Measurements from ENCODE around the gene LRRC15. TPM values are rescaled to one million over a fixed set of nuclear protein-coding genes. Genes with fewer than 3 reads are reported as not detected.

LRRC15 gene
- total RNA-seq, 4 donors from 2014 or later: 0.14 to 0.32 TPM; not detected in 2

- 31 to 36% methylated on average over 12 to 15 of the region's 15 CpGs for WGBS, 2 donors (ENCODE audit: low coverage in 1 of 2)
- in situ Hi-C loops (cut with MboI; ENCODE audit: low pct_ligation_motif_present in 1 of 4, low pct_unique_long_range_greater_than_20kb in 1 of 4, low sequenced_read_pairs in 3 of 4) (no loop called here), intact Hi-C loops (cut with DNase I; ENCODE audit: low total_unique reads) (no loop called here)
- peak overlapping the region in 1 of 4 donors; percentile 52 for H3K4me3 ChIP-seq
- H3K9me3 ChIP-seq: no peaks in the 10 kb centered on the region
- H3K27me3 ChIP-seq: peaks cover 20% of the 10 kb centered on the region
- no peaks in the 10 kb centered on the region for H3K36me3 ChIP-seq
- H3K27ac ChIP-seq: no peak overlapping the region
- TF ChIP-seq POLR2A (IDR thresholded peaks at IDR 0.05) (no peak), POLR2AphosphoS5 (IDR thresholded peaks at IDR 0.05) (no peak), EP300 (IDR thresholded peaks at IDR 0.05; ENCODE audit: low read depth) (no peak)
- TF ChIP-seq, protein P1, sequence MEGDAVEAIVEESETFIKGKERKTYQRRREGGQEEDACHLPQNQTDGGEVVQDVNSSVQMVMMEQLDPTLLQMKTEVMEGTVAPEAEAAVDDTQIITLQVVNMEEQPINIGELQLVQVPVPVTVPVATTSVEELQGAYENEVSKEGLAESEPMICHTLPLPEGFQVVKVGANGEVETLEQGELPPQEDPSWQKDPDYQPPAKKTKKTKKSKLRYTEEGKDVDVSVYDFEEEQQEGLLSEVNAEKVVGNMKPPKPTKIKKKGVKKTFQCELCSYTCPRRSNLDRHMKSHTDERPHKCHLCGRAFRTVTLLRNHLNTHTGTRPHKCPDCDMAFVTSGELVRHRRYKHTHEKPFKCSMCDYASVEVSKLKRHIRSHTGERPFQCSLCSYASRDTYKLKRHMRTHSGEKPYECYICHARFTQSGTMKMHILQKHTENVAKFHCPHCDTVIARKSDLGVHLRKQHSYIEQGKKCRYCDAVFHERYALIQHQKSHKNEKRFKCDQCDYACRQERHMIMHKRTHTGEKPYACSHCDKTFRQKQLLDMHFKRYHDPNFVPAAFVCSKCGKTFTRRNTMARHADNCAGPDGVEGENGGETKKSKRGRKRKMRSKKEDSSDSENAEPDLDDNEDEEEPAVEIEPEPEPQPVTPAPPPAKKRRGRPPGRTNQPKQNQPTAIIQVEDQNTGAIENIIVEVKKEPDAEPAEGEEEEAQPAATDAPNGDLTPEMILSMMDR (IDR thresholded peaks at IDR 0.05): no peak
- DNase-seq: no peak
- peaks cover 0 to 8% (median 6%) of the 10 kb centered on the region in 4 donors for H3K4me1 ChIP-seq
These were observed 35.6 kb downstream of the LRRC15 start for GRCh38 chr3:194333981-194334320.

DNA sequence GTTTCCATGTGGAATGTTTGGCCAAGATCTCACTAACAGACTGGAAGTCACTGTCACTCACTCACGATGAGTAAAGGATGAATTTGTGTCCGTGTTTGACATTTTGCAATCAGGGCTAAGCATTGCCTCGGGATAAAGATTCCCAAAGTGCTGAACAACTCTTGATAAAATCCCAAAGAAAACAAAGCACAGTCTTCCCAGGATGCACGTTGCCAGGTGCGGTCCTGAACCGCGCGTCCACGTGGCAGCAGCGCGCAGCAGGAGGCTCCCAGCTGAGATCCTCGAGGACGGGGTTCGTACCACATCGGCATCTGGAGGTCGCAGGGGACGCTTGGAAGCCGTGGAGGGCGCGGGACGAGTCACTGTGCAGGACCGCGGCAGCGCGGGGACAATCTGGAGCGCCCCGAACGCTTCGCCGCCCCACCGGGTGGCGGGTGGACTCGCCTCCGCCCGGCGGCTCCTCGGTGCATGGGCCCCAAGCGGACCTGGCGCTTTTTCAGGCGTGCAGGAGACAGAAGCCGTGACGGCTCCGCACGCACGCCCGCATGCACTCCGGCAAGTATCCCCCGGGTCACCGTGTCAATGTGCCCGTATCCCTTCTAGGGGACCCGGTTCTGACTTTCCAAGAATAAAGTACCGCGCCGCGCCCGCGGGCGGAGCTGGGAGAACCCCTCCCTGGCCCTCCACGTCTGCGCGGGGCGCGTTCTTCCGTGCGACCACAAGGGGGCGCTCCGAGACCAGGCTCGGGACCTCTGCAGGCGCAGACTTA is 36.1 kb downstream of the LRRC15 start:
- in situ Hi-C loops (cut with MboI; ENCODE audit: low pct_ligation_motif_present in 1 of 4, low pct_unique_long_range_greater_than_20kb in 1 of 4, low sequenced_read_pairs in 3 of 4): no loop called here
- Histone ChIP-seq H3K36me3 (no peaks in the 10 kb centered on the region), H3K4me3 (peak overlapping the region; percentile 16 to 52 (median 26)), H3K27ac (no peak overlapping the region), H3K4me1 (peaks cover 0 to 8% (median 6%) of the 10 kb centered on the region in 4 donors), H3K27me3 (peaks cover 20% of the 10 kb centered on the region), H3K9me3 (no peaks in the 10 kb centered on the region)
- intact Hi-C loops (cut with DNase I; ENCODE audit: low total_unique reads): no loop called here
- no peak for TF ChIP-seq EP300 (IDR thresholded peaks at IDR 0.05; ENCODE audit: low read depth)
- TF ChIP-seq, protein P1 (IDR thresholded peaks at IDR 0.05): peak; percentile 97 to 100 (median 99)
- peak; percentile 89 for DNase-seq
- WGBS, 2 donors (ENCODE audit: low coverage in 1 of 2): 4 to 22% methylated on average over 3 to 38 of the region's 69 CpGs

GRCh38 chr3:194332858-194333211 is 36.7 kb downstream of the LRRC15 start:
- 71 to 80% methylated on average over 4 to 7 of the region's 7 CpGs for WGBS, 2 donors (ENCODE audit: low coverage in 1 of 2)
- H3K27ac ChIP-seq: no peak overlapping the region
- TF ChIP-seq EP300 (IDR thresholded peaks at IDR 0.05; ENCODE audit: low read depth): no peak
- TF ChIP-seq POLR2AphosphoS5 (IDR thresholded peaks at IDR 0.05): no peak
- TF ChIP-seq, protein P1 (IDR thresholded peaks at IDR 0.05): no peak
- no peak for TF ChIP-seq POLR2A (IDR thresholded peaks at IDR 0.05)
- in situ Hi-C loops (cut with MboI; ENCODE audit: low pct_ligation_motif_present in 1 of 4, low pct_unique_long_range_greater_than_20kb in 1 of 4, low sequenced_read_pairs in 3 of 4): no loop called here
- no peak for DNase-seq
- H3K27me3 ChIP-seq: peaks cover 20% of the 10 kb centered on the region
- intact Hi-C loops (cut with DNase I; ENCODE audit: low total_unique reads): no loop called here
- H3K9me3 ChIP-seq: no peaks in the 10 kb centered on the region
- H3K4me3 ChIP-seq: no peak overlapping the region
- H3K36me3 ChIP-seq: no peaks in the 10 kb centered on the region
- H3K4me1 ChIP-seq: peaks cover 0 to 8% (median 6%) of the 10 kb centered on the region in 4 donors

DNA sequence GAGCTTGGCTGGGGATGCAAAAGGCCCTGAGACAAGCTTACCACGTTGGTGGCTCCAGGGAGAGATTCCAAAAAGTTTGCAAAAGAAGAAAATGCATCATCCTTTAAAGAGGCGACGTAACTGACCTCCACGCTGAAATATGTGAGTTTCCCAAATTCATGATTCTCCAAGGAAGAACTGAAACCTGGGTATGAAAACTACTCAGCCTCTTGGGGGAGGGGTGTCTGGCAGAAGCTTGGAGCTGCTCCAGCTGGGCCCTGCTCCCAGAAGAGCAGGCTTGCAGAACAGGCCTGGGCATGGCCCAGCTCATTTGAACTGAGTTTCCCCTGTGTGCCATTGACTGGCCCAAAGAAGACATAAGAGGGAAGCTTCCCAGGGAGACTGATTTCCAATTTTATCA is 39.0 kb downstream of the LRRC15 start:
- no peak for DNase-seq
- H3K9me3 ChIP-seq: no peaks in the 10 kb centered on the region
- no peak overlapping the region for H3K4me3 ChIP-seq
- no peaks in the 10 kb centered on the region for H3K36me3 ChIP-seq
- peaks cover 16% of the 10 kb centered on the region for H3K27me3 ChIP-seq
- intact Hi-C loops (cut with DNase I; ENCODE audit: low total_unique reads): no loop called here
- H3K27ac ChIP-seq: no peak overlapping the region
- in situ Hi-C loops (cut with MboI; ENCODE audit: low pct_ligation_motif_present in 1 of 4, low pct_unique_long_range_greater_than_20kb in 1 of 4, low sequenced_read_pairs in 3 of 4): no loop called here
- WGBS, 2 donors (ENCODE audit: low coverage in 1 of 2): 55 to 79% methylated on average over 4 of the region's 4 CpGs
- H3K4me1 ChIP-seq: peaks cover 0 to 8% (median 6%) of the 10 kb centered on the region in 4 donors
- TF ChIP-seq POLR2AphosphoS5 (IDR thresholded peaks at IDR 0.05) (no peak), POLR2A (IDR thresholded peaks at IDR 0.05) (no peak), EP300 (IDR thresholded peaks at IDR 0.05; ENCODE audit: low read depth) (no peak)
- TF ChIP-seq, protein P1 (IDR thresholded peaks at IDR 0.05): no peak

Data from transverse colon (tissue), 4 donors.